Fibroblast of mammary gland (primary cell): Measurements from ENCODE around the gene KDM2A.

ENCODE experiments used
- DNase-seq: peaks from one replicate; pipeline ENCODE4 v3.0.0-alpha.2; 2010; ENCODE audit warnings: low read depth
- H3K4me3 ChIP-seq: 2 replicates; pipeline ENCODE4 v1.5.1; 2011; ENCODE audit warnings: low read depth, mild to moderate bottlenecking, low read length, moderate library complexity; ENCODE audit not compliant: control insufficient read depth
- CTCF ChIP-seq: conservative IDR thresholded peaks from 2 replicates; pipeline ENCODE4 v1.5.1; 2011; ENCODE audit warnings: low read depth, low read length, inconsistent platforms; ENCODE audit not compliant: control insufficient read depth, insufficient read depth

Gene KDM2A

GRCh38 chr11:67301313-67301921 is 182.4 kb downstream of the KDM2A start:
- no peak for DNase-seq
- no peak for TF ChIP-seq CTCF
- no peak overlapping the region for H3K4me3 ChIP-seq

DNA sequence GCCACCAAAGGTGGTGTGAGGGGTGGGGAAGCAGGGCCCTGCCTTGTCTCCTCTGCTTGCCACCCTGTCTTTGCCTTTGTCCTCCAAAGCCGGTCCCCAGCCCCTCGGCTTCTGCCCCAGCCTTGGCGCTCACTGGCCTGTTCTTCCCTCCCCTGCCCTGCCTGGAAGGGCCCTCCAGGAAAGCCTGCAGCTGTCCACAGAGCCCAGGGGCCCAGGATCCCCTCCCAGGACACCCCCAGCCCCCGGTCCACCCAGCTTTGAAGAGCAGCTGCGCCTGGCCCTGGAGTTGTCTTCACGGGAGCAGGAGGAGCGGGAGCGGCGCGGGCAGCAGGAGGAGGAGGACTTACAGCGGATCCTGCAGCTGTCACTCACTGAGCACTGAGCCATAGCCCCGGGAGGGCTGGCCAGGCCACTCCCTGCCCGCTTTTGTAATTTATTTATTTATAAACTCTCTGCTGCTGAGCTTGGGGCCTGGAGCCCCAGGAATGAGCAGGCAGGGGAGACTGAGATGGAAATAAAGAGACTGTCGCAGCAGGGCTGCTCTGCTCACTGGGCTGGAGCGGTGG is 183.0 kb downstream of the KDM2A start:
- DNase-seq = peak; percentile 28
- TF ChIP-seq CTCF = no peak
- no peak overlapping the region for H3K4me3 ChIP-seq

DNA sequence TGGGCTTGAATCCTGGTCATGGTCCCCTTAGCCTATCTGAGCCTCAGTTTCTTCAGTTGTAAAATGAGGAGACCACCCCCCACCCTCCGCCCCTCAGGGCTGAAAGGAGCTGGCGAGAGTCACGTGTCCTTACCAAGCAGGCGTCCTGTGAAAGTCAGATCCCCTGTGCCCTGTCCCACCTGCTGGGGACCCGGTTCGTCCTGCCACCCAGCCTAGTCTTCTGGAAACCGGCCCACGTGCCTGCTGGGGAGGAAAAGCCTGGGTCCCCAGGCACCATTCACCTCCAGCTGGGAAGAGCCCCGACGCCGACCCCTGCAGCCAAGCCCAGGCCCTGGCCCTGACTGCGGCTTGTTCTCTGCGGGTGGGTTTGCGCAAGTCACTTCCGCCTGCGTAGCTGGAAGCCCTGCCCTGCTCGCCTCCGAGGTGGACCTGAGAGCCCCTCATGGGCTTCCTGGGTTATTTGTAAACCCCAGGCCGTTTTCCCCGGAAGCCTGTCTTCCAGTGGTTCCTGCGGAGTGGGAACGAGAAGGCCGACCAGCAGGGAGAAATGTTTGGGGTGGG is 183.6 kb downstream of the KDM2A start:
- DNase-seq = no peak
- peak overlapping the region; percentile 60 for H3K4me3 ChIP-seq
- TF ChIP-seq CTCF = no peak

DNA sequence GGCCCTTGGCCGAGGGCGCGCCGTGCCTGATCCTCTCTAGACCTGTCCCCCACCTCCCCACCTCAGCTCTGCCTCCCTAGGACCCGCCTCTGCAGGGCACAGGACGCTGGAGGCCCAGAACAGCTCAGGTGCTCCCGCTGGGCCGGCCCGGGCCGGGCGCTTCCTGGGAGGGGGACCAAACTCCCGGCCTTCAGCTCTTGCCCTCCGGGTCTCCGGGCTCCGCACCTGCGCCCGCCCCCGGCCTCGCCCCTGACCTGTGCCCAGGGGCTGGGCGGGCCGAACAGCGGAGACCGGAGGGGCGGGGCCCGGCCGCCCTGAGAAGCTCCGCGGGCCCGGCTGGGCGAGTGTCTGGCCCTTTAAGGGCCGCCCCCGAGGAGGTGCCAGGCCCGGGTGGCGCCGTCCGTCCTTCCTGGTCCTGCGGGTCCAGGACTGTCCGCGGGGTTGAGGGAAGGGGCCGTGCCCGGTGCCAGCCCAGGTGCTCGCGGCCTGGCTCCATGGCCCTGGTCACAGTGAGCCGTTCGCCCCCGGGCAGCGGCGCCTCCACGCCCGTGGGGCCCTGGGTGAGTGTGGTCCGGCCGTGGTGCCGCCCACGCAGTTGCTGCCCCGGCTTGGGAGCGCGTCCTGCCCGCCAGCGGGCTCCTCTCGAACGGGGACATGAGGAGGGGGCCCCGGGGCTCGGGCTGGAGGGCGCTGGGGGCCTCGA is 184.2 kb downstream of the KDM2A start, which contains the start of gene SSH3:
Gene SSH3 (plus strand): TSS at position 399 of the 703 bp plus-strand sequence. CDS start 96 bp downstream, at position 495.
- no peak for TF ChIP-seq CTCF
- DNase-seq = peak; percentile 32
- peak within 1 kb of the TSS; percentile 60 for H3K4me3 ChIP-seq

GRCh38 chr11:67303835-67304411 is 184.9 kb downstream of the KDM2A start:
- DNase-seq = no peak
- no peak for TF ChIP-seq CTCF
- peak overlapping the region; percentile 60 for H3K4me3 ChIP-seq

GRCh38 chr11:67304511-67305113 is 185.5 kb downstream of the KDM2A start:
- no peak for TF ChIP-seq CTCF
- no peak overlapping the region for H3K4me3 ChIP-seq
- DNase-seq = no peak
